Fibroblast of pulmonary artery (primary cell): ENCODE measurements around the gene TCF4.

Source experiments
- DNase-seq: peaks from one replicate; pipeline ENCODE4 v3.0.0-alpha.2; 2010; ENCODE audit warnings: low read depth
- H3K4me3 ChIP-seq: replicated peaks from 2 replicates; pipeline ENCODE4 v1.5.1; 2011; ENCODE audit warnings: low read depth, mild to moderate bottlenecking, control low read depth, low read length, moderate library complexity
- CTCF ChIP-seq: IDR thresholded peaks from 2 replicates; pipeline ENCODE4 v1.5.1; 2011; ENCODE audit warnings: mild to moderate bottlenecking, control low read depth, low read length, inconsistent platforms; ENCODE audit errors: missing control alignments

The TCF4 gene

GRCh38 chr18:55338978-55339650, 248.9 kb downstream of the TCF4 start:
- no peak for DNase-seq
- H3K4me3 ChIP-seq = no peak overlapping the region
- TF ChIP-seq CTCF = peak; percentile 18

GRCh38 chr18:55337908-55338521, 250.0 kb downstream of the TCF4 start:
- no peak for DNase-seq
- H3K4me3 ChIP-seq = no peak overlapping the region
- TF ChIP-seq CTCF = no peak

- H3K4me3 ChIP-seq = no peak overlapping the region
- TF ChIP-seq CTCF = no peak
- no peak for DNase-seq
Observed at GRCh38 chr18:55337138-55337537, 250.9 kb downstream of the TCF4 start.

- H3K4me3 ChIP-seq = no peak overlapping the region
- no peak for TF ChIP-seq CTCF
Observed at GRCh38 chr18:55336438-55337100, 251.4 kb downstream of the TCF4 start.

GRCh38 chr18:55334875-55335274, 253.1 kb downstream of the TCF4 start:
- DNase-seq = no peak
- TF ChIP-seq CTCF = no peak
- no peak overlapping the region for H3K4me3 ChIP-seq

More at GRCh38 chr18:55336438-55337100, 251.4 kb downstream of the TCF4 start:
- DNase-seq = no peak

GRCh38 chr18:55331301-55331700, 256.7 kb downstream of the TCF4 start:
- TF ChIP-seq CTCF = no peak
- H3K4me3 ChIP-seq = no peak overlapping the region
- DNase-seq = no peak

GRCh38 chr18:55328301-55328700, 259.7 kb downstream of the TCF4 start:
- peak; percentile 86 for DNase-seq
- no peak overlapping the region for H3K4me3 ChIP-seq
- no peak for TF ChIP-seq CTCF
